Parathyroid adenoma (tissue), 2 donors: ENCODE measurements around the gene PROZ.

Experiments used
- H2AFZ ChIP-seq: fragments of 300-600 bp; sonication (generic); one replicate; pipeline ENCODE4 v1.7.0; 2017; ENCODE audit warnings: antibody characterized with exemption, mild to moderate bottlenecking
- H3K27ac ChIP-seq: fragments of 300-600 bp; sonication (generic); one replicate; pipeline ENCODE4 v1.7.0; 2017
- H3K27me3 ChIP-seq: fragments of 300-600 bp; sonication (generic); one replicate; pipeline ENCODE4 v1.7.0; 2017; ENCODE audit warnings: low read length; ENCODE audit not compliant: control insufficient read depth, insufficient read depth
- H3K36me3 ChIP-seq: fragments of 300-600 bp; sonication (generic); one replicate; pipeline ENCODE4 v1.7.0; 2017; ENCODE audit warnings: low read length; ENCODE audit not compliant: control insufficient read depth, insufficient read depth
- H3K4me1 ChIP-seq: fragments of 300-600 bp; sonication (generic); one replicate; pipeline ENCODE4 v1.7.0; 2017; ENCODE audit warnings: control low read depth
- H3K4me2 ChIP-seq: fragments of 300-600 bp; sonication (generic); one replicate; pipeline ENCODE4 v1.7.0; 2017; ENCODE audit warnings: low read length
- H3K4me3 ChIP-seq: fragments of 300-600 bp; sonication (generic); one replicate; pipeline ENCODE4 v1.7.0; 2017; ENCODE audit warnings: low read depth, low read length
- H3K79me2 ChIP-seq: fragments of 300-600 bp; sonication (generic); one replicate; pipeline ENCODE4 v1.7.0; 2017; ENCODE audit warnings: control low read depth
- H3K9ac ChIP-seq: fragments of 300-600 bp; sonication (generic); one replicate; pipeline ENCODE4 v1.7.0; 2017; ENCODE audit warnings: mild to moderate bottlenecking
- H3K9me3 ChIP-seq: fragments of 300-600 bp; sonication (generic); one replicate; pipeline ENCODE4 v1.7.0; 2017; ENCODE audit warnings: low read length; ENCODE audit not compliant: control insufficient read depth
- TF ChIP-seq, protein P1 (sequence below): fragments of 300-600 bp; sonication (generic); IDR thresholded peaks from one replicate; pipeline ENCODE4 v1.7.0; 2017; ENCODE audit warnings: antibody characterized with exemption, mild to moderate bottlenecking
- donor health status: primary hyperparathyroidism.

Gene PROZ

DNA sequence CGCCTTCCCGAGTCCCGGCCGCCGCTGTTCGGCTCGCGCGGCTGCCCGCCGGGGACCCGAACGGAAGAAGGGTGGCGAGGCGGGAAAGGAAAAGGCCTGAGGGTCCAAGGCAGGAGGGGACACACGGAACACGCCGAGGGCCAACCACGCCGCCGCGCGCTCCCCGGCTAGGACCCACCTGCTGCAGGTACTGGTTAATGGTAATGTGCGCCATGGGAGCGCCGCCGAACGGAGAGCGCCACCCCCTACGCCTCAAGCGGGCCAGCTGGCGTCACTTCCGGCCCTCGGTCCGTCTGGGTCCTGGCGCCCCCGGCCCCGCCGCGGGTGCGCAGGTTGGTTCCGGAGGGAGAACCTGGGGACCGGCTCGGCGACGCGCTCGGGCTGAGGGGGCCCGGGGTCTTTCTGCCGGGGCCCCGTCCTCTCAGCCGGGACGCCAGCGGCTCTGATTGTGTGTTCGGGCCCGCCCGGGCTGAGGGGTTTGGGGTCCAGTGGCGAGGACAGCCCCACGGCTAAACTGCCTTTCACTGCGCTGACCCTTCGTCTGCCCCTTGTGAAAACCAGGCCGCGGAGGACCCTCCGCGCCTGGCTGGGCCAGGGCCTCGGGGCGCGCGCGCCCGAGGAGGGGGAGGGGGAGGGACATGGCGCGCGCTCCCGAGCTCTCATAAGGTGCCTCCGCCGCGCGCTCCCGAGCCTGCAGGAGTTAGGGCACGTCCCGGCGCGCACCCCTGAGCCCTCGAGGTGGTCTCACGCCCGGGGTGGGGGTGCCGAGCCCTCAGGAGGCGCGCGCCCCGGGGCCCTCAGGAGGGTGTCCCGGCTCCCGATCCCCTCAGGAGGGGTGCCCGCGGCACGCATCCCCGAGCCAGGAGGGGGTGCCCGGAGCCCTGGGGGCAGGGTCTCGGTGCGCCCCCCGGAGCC lies 50.2 kb downstream of the PROZ start, which contains the start of gene PCID2:
PCID2 (minus strand) TSS at position 249 of the 915 bp plus-strand sequence; CDS start at position 214, 35 bp downstream.
- Histone ChIP-seq H2AFZ (peak within 1 kb of the TSS; percentile 92), H3K9me3 (no peaks in the 10 kb centered on the region), H3K9ac (peak within 1 kb of the TSS; percentile 76), H3K4me1 (no peaks in the 10 kb centered on the region), H3K27me3 (no peaks in the 10 kb centered on the region), H3K79me2 (peaks cover 29% of the 10 kb centered on the region), H3K4me2 (peak within 1 kb of the TSS; percentile 93), H3K4me3 (peak within 1 kb of the TSS; percentile 84), H3K27ac (peak within 1 kb of the TSS; percentile 94), H3K36me3 (no peaks in the 10 kb centered on the region)
- TF ChIP-seq, protein P1, sequence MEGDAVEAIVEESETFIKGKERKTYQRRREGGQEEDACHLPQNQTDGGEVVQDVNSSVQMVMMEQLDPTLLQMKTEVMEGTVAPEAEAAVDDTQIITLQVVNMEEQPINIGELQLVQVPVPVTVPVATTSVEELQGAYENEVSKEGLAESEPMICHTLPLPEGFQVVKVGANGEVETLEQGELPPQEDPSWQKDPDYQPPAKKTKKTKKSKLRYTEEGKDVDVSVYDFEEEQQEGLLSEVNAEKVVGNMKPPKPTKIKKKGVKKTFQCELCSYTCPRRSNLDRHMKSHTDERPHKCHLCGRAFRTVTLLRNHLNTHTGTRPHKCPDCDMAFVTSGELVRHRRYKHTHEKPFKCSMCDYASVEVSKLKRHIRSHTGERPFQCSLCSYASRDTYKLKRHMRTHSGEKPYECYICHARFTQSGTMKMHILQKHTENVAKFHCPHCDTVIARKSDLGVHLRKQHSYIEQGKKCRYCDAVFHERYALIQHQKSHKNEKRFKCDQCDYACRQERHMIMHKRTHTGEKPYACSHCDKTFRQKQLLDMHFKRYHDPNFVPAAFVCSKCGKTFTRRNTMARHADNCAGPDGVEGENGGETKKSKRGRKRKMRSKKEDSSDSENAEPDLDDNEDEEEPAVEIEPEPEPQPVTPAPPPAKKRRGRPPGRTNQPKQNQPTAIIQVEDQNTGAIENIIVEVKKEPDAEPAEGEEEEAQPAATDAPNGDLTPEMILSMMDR = no peak

DNA sequence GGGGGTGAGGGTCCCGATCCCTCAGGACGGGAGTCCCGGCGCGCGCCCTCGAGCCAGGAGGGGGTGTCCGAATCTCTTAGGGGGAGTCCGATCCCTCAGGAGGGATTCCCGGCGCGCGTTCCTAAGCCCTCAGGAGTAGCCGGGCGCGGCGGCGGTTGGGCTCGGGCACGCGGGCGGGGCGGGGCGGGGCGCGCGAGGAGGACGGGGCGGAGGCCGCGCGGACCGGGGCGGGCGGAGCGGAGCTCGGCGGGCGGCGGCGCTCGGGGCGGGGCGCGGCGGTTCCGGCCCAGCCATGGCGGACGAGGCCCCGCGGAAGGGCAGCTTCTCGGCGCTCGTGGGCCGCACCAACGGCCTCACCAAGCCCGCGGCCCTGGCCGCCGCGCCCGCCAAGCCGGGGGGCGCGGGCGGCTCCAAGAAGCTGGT lies 50.9 kb downstream of the PROZ start, which contains the start of gene CUL4A:
CUL4A (plus strand) TSS at position 278 of the 423 bp plus-strand sequence; CDS start at position 293, 15 bp downstream.
- H3K79me2 ChIP-seq = peaks cover 25% of the 10 kb centered on the region
- no peaks in the 10 kb centered on the region for H3K27me3 ChIP-seq
- H3K4me3 ChIP-seq = peak within 1 kb of the TSS; percentile 84
- H2AFZ ChIP-seq = peak within 1 kb of the TSS; percentile 92
- H3K27ac ChIP-seq = peak within 1 kb of the TSS; percentile 94
- H3K36me3 ChIP-seq = no peaks in the 10 kb centered on the region
- H3K9ac ChIP-seq = peak within 1 kb of the TSS; percentile 76
- peak within 1 kb of the TSS; percentile 93 for H3K4me2 ChIP-seq
- no peaks in the 10 kb centered on the region for H3K9me3 ChIP-seq
- no peaks in the 10 kb centered on the region for H3K4me1 ChIP-seq
- TF ChIP-seq, protein P1 = no peak

DNA sequence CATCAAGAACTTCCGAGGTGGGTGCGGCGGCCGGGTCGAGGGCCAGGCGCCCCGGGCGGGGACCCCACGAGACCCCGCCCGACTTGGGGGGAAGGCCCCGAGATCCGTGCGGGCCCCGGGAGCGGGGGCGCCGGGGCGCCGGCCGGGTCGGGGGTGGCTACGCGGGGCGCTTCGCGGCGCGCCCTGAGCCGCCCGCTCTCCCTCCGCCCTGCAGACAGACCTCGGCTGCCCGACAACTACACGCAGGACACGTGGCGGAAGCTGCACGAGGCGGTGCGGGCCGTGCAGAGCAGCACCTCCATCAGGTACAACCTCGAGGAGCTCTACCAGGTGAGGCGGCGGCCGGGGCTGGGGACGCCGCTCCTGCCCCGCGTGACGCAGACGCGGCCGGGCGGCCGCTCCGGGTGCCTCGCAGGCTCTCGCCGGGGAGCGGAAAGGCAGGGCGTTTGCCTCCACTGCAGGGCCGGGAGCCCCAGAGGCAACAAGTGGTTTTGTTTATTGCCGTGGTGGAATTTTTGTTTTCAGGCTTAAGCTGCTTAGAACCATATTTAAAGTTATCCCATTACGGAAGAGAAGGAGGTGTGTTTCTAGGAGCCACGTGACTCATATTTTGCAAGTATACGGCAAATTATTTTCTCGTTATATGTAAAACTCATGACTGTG lies 51.4 kb downstream of the PROZ start:
- Histone ChIP-seq H3K4me2 (peak overlapping the region; percentile 48), H3K4me3 (peak overlapping the region; percentile 72), H3K36me3 (no peaks in the 10 kb centered on the region), H3K4me1 (no peaks in the 10 kb centered on the region), H3K79me2 (peaks cover 22% of the 10 kb centered on the region), H3K27me3 (no peaks in the 10 kb centered on the region), H2AFZ (peak overlapping the region; percentile 63), H3K9me3 (no peaks in the 10 kb centered on the region), H3K9ac (no peak overlapping the region), H3K27ac (no peak overlapping the region)
- TF ChIP-seq, protein P1 = no peak

DNA sequence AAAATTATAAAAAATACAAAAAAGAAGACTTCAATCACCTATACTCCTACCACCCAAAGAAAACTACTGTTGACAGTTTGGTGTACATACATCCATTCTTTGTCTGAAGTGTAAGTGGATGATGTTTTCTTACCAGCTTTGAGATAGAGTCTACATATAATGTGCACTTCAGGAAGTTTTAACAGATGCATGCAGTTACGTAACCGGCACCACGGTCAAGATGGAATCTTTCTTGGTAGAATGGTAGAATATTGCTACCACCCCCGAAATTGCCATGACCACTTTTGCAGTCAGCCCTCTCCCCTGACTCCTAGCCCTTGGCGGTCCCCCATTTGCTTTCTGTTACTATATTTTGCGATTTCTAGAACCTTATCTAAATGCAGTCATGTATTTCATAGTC lies 52.4 kb downstream of the PROZ start:
- H3K9ac ChIP-seq = no peak overlapping the region
- no peaks in the 10 kb centered on the region for H3K9me3 ChIP-seq
- no peak overlapping the region for H2AFZ ChIP-seq
- H3K27me3 ChIP-seq = no peaks in the 10 kb centered on the region
- no peak overlapping the region for H3K4me2 ChIP-seq
- peaks cover 22% of the 10 kb centered on the region for H3K79me2 ChIP-seq
- H3K36me3 ChIP-seq = no peaks in the 10 kb centered on the region
- no peak overlapping the region for H3K27ac ChIP-seq
- TF ChIP-seq, protein P1 = no peak
- H3K4me1 ChIP-seq = peaks cover 5% of the 10 kb centered on the region
- H3K4me3 ChIP-seq = no peak overlapping the region
